MCF 10A (cell line): Measurements from ENCODE around the gene TULP3. TPM values are rescaled to one million over a fixed set of nuclear protein-coding genes. Genes with fewer than 3 reads are reported as not detected.

ENCODE experiments used
- BruUV-seq: library from RNA; stranded (reverse); fragments of 400-500 nt; replicated peaks from 2 replicates; lab custom pipeline; 2021; lab: Mats Ljungman, UMichigan
- CTCF ChIA-PET: fragments of 300-600 bp; sonication (Branson Sonifier 250); formaldehyde crosslinking; extraction: SDS; loops from one replicate; lab custom pipeline; 2021; ENCODE audit warnings: antibody characterized with exemption, inconsistent platforms; lab: Yijun Ruan, JAX
- POLR2A ChIA-PET: fragments of 300-600, 350-650 bp; sonication (Branson Sonifier 250); formaldehyde crosslinking; extraction: SDS; loops from one replicate; lab custom pipeline; 2020; ENCODE audit warnings: antibody characterized with exemption, inconsistent platforms; lab: Yijun Ruan, JAX
- DNase-seq: peaks from one replicate; pipeline ENCODE4 v3.0.0-alpha.2; 2018; ENCODE audit not compliant: unreplicated experiment
- H3K27ac Mint-ChIP-seq: one replicate; pipeline ENCODE4 v1.8.0; 2022; ENCODE audit warnings: mild to moderate bottlenecking, low read depth, mixed read lengths; ENCODE audit not compliant: unreplicated experiment
- H3K27me3 Mint-ChIP-seq: one replicate; pipeline ENCODE4 v1.8.0; 2022; ENCODE audit warnings: mixed read lengths; ENCODE audit not compliant: insufficient read depth, unreplicated experiment
- H3K36me3 Mint-ChIP-seq: one replicate; pipeline ENCODE4 v1.8.0; 2022; ENCODE audit warnings: mild to moderate bottlenecking, moderate library complexity, mixed read lengths; ENCODE audit not compliant: insufficient read depth, unreplicated experiment
- H3K4me1 Mint-ChIP-seq: one replicate; pipeline ENCODE4 v1.8.0; 2022; ENCODE audit warnings: mixed read lengths; ENCODE audit not compliant: insufficient read depth, unreplicated experiment
- H3K4me3 Mint-ChIP-seq: one replicate; pipeline ENCODE4 v1.8.0; 2022; ENCODE audit warnings: mild to moderate bottlenecking, moderate library complexity, mixed read lengths; ENCODE audit not compliant: unreplicated experiment
- H3K9me3 Mint-ChIP-seq: one replicate; pipeline ENCODE4 v1.8.0; 2022; ENCODE audit warnings: mixed read lengths; ENCODE audit not compliant: unreplicated experiment
- CTCF ChIP-seq: fragments of 200-600 bp; IDR thresholded peaks from one replicate; pipeline ENCODE4 v1.8.0; 2022; ENCODE audit warnings: antibody characterized with exemption, mild to moderate bottlenecking; ENCODE audit not compliant: unreplicated experiment
- intact Hi-C: fragments of 100-400 bp; cut with micrococcal nuclease; formaldehyde crosslinking; loops from 2 replicates; pipeline ENCODE4 v1.14.1; 2022
- total RNA-seq: library from RNA; stranded (reverse); gene quantifications from 2 replicates; pipeline ENCODE4 v1.2.3, GENCODE V29; 2022

The TULP3 gene
- total RNA-seq, 1 experiment from 2014 or later: 36.2 TPM

GRCh38 chr12:2949411-2949810 lies 58.7 kb downstream of the TULP3 start:
- H3K36me3 Mint-ChIP-seq: no peaks in the 10 kb centered on the region

GRCh38 chr12:2955888-2956287 lies 65.2 kb downstream of the TULP3 start:
- Mint-ChIP-seq H3K27ac (no peak overlapping the region), H3K36me3 (no peaks in the 10 kb centered on the region), H3K9me3 (no peaks in the 10 kb centered on the region), H3K4me3 (no peak overlapping the region), H3K4me1 (peaks cover 7% of the 10 kb centered on the region), H3K27me3 (no peaks in the 10 kb centered on the region)
- ChIA-PET CTCF (interaction anchor here (0.7 to 0.9 kb wide), 3 partner anchors 23 to 86 kb away, joined by 3 to 5 read pairs (median 3); no protein-coding TSS in a partner anchor), POLR2A (no interaction called here)
- DNase-seq: no peak
- no TSS peak for BruUV-seq
- intact Hi-C loops: no loop called here
- TF ChIP-seq CTCF: no peak

More at GRCh38 chr12:2949411-2949810, 58.7 kb downstream of the TULP3 start:
- ChIA-PET CTCF (interaction anchor here (0.5 to 0.6 kb wide), 3 partner anchors 79 to 185 kb away, joined by 3 to 6 read pairs (median 4); no protein-coding TSS in a partner anchor), POLR2A (no interaction called here)
- BruUV-seq: no TSS peak
- intact Hi-C loops: no loop called here
- H3K4me3 Mint-ChIP-seq: no peak overlapping the region
- H3K4me1 Mint-ChIP-seq: no peaks in the 10 kb centered on the region
- DNase-seq: no peak
- no peak for TF ChIP-seq CTCF
- H3K27me3 Mint-ChIP-seq: no peaks in the 10 kb centered on the region
- H3K27ac Mint-ChIP-seq: no peak overlapping the region
- no peaks in the 10 kb centered on the region for H3K9me3 Mint-ChIP-seq

GRCh38 chr12:2957816-2958431 lies 67.2 kb downstream of the TULP3 start:
- no peak for TF ChIP-seq CTCF
- intact Hi-C loops: no loop called here
- ChIA-PET CTCF (interaction anchor here (1.0 to 1.2 kb wide), 3 partner anchors 13 to 104 kb away, joined by 3 to 6 read pairs (median 5); no protein-coding TSS in a partner anchor), POLR2A (interaction anchor here (0.6 to 1.2 kb wide), 6 partner anchors 12 to 853 kb away, joined by 3 to 5 read pairs (median 3); partner anchors contain the start of genes FOXM1, ITFG2, RHNO1 and TULP3)
- Mint-ChIP-seq H3K4me3 (peak overlapping the region; percentile 82), H3K27me3 (no peaks in the 10 kb centered on the region), H3K36me3 (peaks cover 5% of the 10 kb centered on the region), H3K27ac (peak overlapping the region; percentile 49), H3K9me3 (no peaks in the 10 kb centered on the region), H3K4me1 (peaks cover 14% of the 10 kb centered on the region)
- DNase-seq: no peak
- BruUV-seq: TSS peak; percentile 54

GRCh38 chr12:2958432-2959191 lies 67.9 kb downstream of the TULP3 start:
- peak overlapping the region; percentile 49 for H3K27ac Mint-ChIP-seq
- ChIA-PET POLR2A (interaction anchor here (0.6 to 1.2 kb wide), 5 partner anchors 13 to 852 kb away, joined by 3 to 5 read pairs (median 3); partner anchors contain the start of genes FOXM1, ITFG2, RHNO1 and TULP3), CTCF (interaction anchor here (1.0 to 1.2 kb wide), 3 partner anchors 14 to 104 kb away, joined by 3 to 6 read pairs (median 5); no protein-coding TSS in a partner anchor)
- no TSS peak for BruUV-seq
- H3K4me1 Mint-ChIP-seq: peaks cover 14% of the 10 kb centered on the region
- H3K9me3 Mint-ChIP-seq: no peaks in the 10 kb centered on the region
- peak overlapping the region; percentile 82 for H3K4me3 Mint-ChIP-seq
- peak; percentile 80 for DNase-seq
- no peak for TF ChIP-seq CTCF
- H3K36me3 Mint-ChIP-seq: peaks cover 9% of the 10 kb centered on the region
- intact Hi-C loops: no loop called here
- no peaks in the 10 kb centered on the region for H3K27me3 Mint-ChIP-seq
